HL-60 (cell line): Measurements from ENCODE around the gene FAM124A.

Source experiments
- GABPA ChIP-seq: IDR thresholded peaks from 2 replicates; pipeline ENCODE4 v1.6.1; 2012; ENCODE audit warnings: low read depth
- POLR2AphosphoS5 ChIP-seq: IDR thresholded peaks from 2 replicates; pipeline ENCODE4 v1.6.1; 2012; ENCODE audit warnings: low read depth
- TF ChIP-seq, protein P1 (sequence below): IDR thresholded peaks from one replicate; pipeline ENCODE4 v1.5.1; 2011; ENCODE audit warnings: low read length, control low read depth, inconsistent platforms; ENCODE audit not compliant: insufficient read depth
- TF ChIP-seq, protein P2 (sequence below): IDR thresholded peaks from 2 replicates; pipeline ENCODE4 v1.6.1; 2012; ENCODE audit warnings: low read depth; ENCODE audit not compliant: insufficient replicate concordance

DNA sequence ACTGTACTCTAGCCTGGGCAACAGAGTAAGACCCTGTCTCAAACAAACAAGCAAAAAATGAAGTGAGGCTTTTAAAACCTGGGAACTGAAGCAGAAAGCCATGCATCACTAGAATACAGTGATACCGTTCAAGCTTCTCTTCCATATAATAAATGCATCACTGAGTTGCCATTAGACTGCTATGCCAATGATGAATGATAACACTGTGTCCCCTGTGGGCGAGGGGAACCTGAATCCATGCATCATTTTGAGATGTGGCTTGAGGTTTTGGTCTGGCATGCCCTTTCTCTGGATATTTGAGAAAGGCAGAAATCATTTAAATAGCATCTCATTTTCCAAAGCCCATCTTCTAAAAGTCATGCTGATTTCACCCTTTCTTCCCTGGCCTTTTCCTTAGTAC lies 1.5 kb upstream of the FAM124A start:
- TF ChIP-seq, protein P1, sequence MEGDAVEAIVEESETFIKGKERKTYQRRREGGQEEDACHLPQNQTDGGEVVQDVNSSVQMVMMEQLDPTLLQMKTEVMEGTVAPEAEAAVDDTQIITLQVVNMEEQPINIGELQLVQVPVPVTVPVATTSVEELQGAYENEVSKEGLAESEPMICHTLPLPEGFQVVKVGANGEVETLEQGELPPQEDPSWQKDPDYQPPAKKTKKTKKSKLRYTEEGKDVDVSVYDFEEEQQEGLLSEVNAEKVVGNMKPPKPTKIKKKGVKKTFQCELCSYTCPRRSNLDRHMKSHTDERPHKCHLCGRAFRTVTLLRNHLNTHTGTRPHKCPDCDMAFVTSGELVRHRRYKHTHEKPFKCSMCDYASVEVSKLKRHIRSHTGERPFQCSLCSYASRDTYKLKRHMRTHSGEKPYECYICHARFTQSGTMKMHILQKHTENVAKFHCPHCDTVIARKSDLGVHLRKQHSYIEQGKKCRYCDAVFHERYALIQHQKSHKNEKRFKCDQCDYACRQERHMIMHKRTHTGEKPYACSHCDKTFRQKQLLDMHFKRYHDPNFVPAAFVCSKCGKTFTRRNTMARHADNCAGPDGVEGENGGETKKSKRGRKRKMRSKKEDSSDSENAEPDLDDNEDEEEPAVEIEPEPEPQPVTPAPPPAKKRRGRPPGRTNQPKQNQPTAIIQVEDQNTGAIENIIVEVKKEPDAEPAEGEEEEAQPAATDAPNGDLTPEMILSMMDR: no peak
- no peak for TF ChIP-seq POLR2AphosphoS5
- TF ChIP-seq GABPA: no peak
- TF ChIP-seq, protein P2, sequence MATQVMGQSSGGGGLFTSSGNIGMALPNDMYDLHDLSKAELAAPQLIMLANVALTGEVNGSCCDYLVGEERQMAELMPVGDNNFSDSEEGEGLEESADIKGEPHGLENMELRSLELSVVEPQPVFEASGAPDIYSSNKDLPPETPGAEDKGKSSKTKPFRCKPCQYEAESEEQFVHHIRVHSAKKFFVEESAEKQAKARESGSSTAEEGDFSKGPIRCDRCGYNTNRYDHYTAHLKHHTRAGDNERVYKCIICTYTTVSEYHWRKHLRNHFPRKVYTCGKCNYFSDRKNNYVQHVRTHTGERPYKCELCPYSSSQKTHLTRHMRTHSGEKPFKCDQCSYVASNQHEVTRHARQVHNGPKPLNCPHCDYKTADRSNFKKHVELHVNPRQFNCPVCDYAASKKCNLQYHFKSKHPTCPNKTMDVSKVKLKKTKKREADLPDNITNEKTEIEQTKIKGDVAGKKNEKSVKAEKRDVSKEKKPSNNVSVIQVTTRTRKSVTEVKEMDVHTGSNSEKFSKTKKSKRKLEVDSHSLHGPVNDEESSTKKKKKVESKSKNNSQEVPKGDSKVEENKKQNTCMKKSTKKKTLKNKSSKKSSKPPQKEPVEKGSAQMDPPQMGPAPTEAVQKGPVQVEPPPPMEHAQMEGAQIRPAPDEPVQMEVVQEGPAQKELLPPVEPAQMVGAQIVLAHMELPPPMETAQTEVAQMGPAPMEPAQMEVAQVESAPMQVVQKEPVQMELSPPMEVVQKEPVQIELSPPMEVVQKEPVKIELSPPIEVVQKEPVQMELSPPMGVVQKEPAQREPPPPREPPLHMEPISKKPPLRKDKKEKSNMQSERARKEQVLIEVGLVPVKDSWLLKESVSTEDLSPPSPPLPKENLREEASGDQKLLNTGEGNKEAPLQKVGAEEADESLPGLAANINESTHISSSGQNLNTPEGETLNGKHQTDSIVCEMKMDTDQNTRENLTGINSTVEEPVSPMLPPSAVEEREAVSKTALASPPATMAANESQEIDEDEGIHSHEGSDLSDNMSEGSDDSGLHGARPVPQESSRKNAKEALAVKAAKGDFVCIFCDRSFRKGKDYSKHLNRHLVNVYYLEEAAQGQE: no peak
